K562 (cell line): ENCODE results near the gene DNAJC30. TPM values are rescaled to one million over a fixed set of nuclear protein-coding genes. Genes with fewer than 3 reads are reported as not detected.

Experiments
- ATAC-seq: fragments of 200-7000 bp; cut with Tn5 transposase; 3 replicates; pipeline ENCODE4 v1.9.1; 2020; ENCODE audit warnings: moderate library complexity
- BruUV-seq: library from RNA; stranded (reverse); fragments of 400-500 nt; replicated peaks from 2 replicates; lab custom pipeline; 2021; lab: Mats Ljungman, UMichigan
- CTCF ChIA-PET: fragments of 300-600 bp; formaldehyde crosslinking; extraction: SDS; loops from one replicate; lab custom pipeline; 2021; ENCODE audit warnings: low intra/inter-chr PET ratio; lab: Yijun Ruan, JAX
- POLR2A ChIA-PET: fragments of 300-600, 350-650 bp; sonication (Branson Sonifier 250); formaldehyde crosslinking; extraction: SDS; loops from one replicate; lab custom pipeline; 2021; ENCODE audit warnings: antibody characterized with exemption, inconsistent platforms; lab: Yijun Ruan, JAX
- DNase-seq, 4 experiments: peaks; one replicate each; pipeline versions ENCODE4 v3.0.0 to v3.0.0-alpha.2; 2011 to 2018; ENCODE audit warnings: low spot score in 3 of 4, mixed read lengths in 3 of 4; ENCODE audit errors: extremely low read depth in 1 of 4
- FAIRE-seq: peaks from 2 replicates; lab custom pipeline; 2011; peaks lifted over from hg19 to GRCh38; lab: Jason Lieb, UNC
- H2AFZ ChIP-seq: 2 replicates; pipeline ENCODE4 v1.6.0; 2011; ENCODE audit warnings: low read depth, low read length, control low read depth, inconsistent platforms
- H3K27ac ChIP-seq: fragments of 200-600 bp; 3 replicates; pipeline ENCODE4 v1.8.0; 2011; ENCODE audit warnings: low read depth, mild to moderate bottlenecking, control low read depth, inconsistent platforms, low read length, moderate library complexity, mixed read lengths; ENCODE audit errors: extremely low read depth
- H3K27me3 ChIP-seq, 2 experiments: fragments of 300-600 bp in 1 of 2; 2 replicates in 1 of 2; 3 replicates in 1 of 2; pipeline versions ENCODE4 v1.6.0 to v1.8.0; 2011; ENCODE audit warnings: inconsistent platforms in 2 of 2, low read length in 2 of 2, mild to moderate bottlenecking in 1 of 2, mixed read lengths in 1 of 2, moderate library complexity in 1 of 2; ENCODE audit not compliant: control insufficient read depth in 2 of 2, insufficient read depth in 2 of 2
- H3K36me3 ChIP-seq: fragments of 300-600 bp; 3 replicates; pipeline ENCODE4 v1.8.0; 2011; ENCODE audit warnings: mild to moderate bottlenecking, low read length, inconsistent platforms; ENCODE audit not compliant: control insufficient read depth, insufficient read depth
- H3K4me1 ChIP-seq, 2 experiments: fragments of 200-600 bp in 1 of 2; replicated peaks in 1 of 2; 2 replicates in 1 of 2; 3 replicates in 1 of 2; pipeline versions ENCODE4 v1.5.1 to v1.8.0; 2011; ENCODE audit warnings: inconsistent platforms in 2 of 2, low read length in 2 of 2, mild to moderate bottlenecking in 1 of 2, mixed read lengths in 1 of 2, moderate library complexity in 1 of 2; ENCODE audit not compliant: control insufficient read depth in 2 of 2, insufficient read depth in 2 of 2
- H3K4me2 ChIP-seq: 2 replicates; pipeline ENCODE4 v1.6.1; 2011; ENCODE audit warnings: low read length, control low read depth, inconsistent platforms, mixed read lengths; ENCODE audit not compliant: insufficient read depth
- H3K4me3 ChIP-seq: fragments of 200-600 bp; sonication (generic), shearing (Covaris generic); 2 replicates; pipeline ENCODE4 v1.5.1; 2016; ENCODE audit warnings: control low read depth, inconsistent platforms
- H3K79me2 ChIP-seq: fragments of 200-600 bp; 3 replicates; pipeline ENCODE4 v1.8.0; 2011; ENCODE audit warnings: low read length, inconsistent platforms; ENCODE audit not compliant: control insufficient read depth, insufficient read depth
- H3K9ac ChIP-seq, 2 experiments: 2 replicates each; pipeline versions ENCODE4 v1.6.0 to v1.6.1; 2011; ENCODE audit warnings: low read depth in 2 of 2, low read length in 2 of 2, control low read depth in 1 of 2, inconsistent platforms in 1 of 2, mild to moderate bottlenecking in 1 of 2, mixed read lengths in 1 of 2; ENCODE audit not compliant: insufficient read depth in 1 of 2
- H3K9me1 ChIP-seq: one replicate; pipeline ENCODE4 v1.6.0; 2011; ENCODE audit warnings: inconsistent platforms, mild to moderate bottlenecking, low read length, moderate library complexity; ENCODE audit not compliant: control insufficient read depth, insufficient read depth
- H3K9me3 ChIP-seq: replicated peaks from 2 replicates; pipeline ENCODE4 v1.5.1; 2011; ENCODE audit warnings: low read depth, low read length, inconsistent platforms; ENCODE audit not compliant: control insufficient read depth, insufficient read depth
- H4K20me1 ChIP-seq: replicated peaks from 2 replicates; pipeline ENCODE4 v1.6.1; 2011; ENCODE audit warnings: low read length, inconsistent platforms, mixed read lengths; ENCODE audit not compliant: control insufficient read depth, insufficient read depth
- ARID4B ChIP-seq: sonication (generic); formaldehyde crosslinking; IDR thresholded peaks from 2 replicates; pipeline ENCODE4 v1.8.0; 2022; ENCODE audit warnings: mild to moderate bottlenecking, missing genetic modification reagents
- CSDE1 ChIP-seq, 2 experiments: fragments of 450-650 bp; IDR thresholded peaks; 2 replicates each; pipeline ENCODE4 v1.6.1; 2016; ENCODE audit warnings: mild to moderate bottlenecking in 1 of 2
- DACH1 ChIP-seq: fragments of 450-650 bp; IDR thresholded peaks from 2 replicates; pipeline ENCODE4 v1.6.1; 2018; ENCODE audit not compliant: partially characterized antibody
- PRMT5 ChIP-seq: sonication (generic); formaldehyde crosslinking; IDR thresholded peaks from 2 replicates; pipeline ENCODE4 v1.5.0; 2020; ENCODE audit warnings: missing genetic modification reagents
- RAD21 ChIP-seq, 2 experiments: fragments of 250-450 bp in 1 of 2; fragments of 450-650 bp in 1 of 2; sonication (Bioruptor Pico) in 1 of 2; formaldehyde crosslinking in 1 of 2; IDR thresholded peaks in 1 of 2; conservative IDR thresholded peaks in 1 of 2; 2 replicates each; pipeline versions ENCODE4 v1.4.0 to v1.8.0; 2020 to 2022; ENCODE audit warnings: mild to moderate bottlenecking in 2 of 2, moderate library complexity in 1 of 2
- RNF219 ChIP-seq: fragments of 250-450 bp; sonication (Bioruptor Pico); IDR thresholded peaks from 2 replicates; pipeline ENCODE4 v1.5.0; 2022; ENCODE audit warnings: mild to moderate bottlenecking
- SP2 ChIP-seq: IDR thresholded peaks from 2 replicates; pipeline ENCODE4 v1.6.1; 2011; ENCODE audit warnings: mild to moderate bottlenecking, low read depth, low read length, moderate library complexity; ENCODE audit not compliant: poor library complexity, severe bottlenecking; ENCODE audit errors: extremely low read depth
- SPI1 ChIP-seq: IDR thresholded peaks from 2 replicates; pipeline ENCODE4 v1.6.1; 2011; ENCODE audit warnings: low read depth, low read length, control low read depth, borderline replicate concordance
- STAT6 ChIP-seq: sonication (generic); formaldehyde crosslinking; IDR thresholded peaks from 2 replicates; pipeline ENCODE4 v1.8.1; 2023; ENCODE audit warnings: mild to moderate bottlenecking, missing genetic modification reagents
- ZBTB9 ChIP-seq: fragments of 450-650 bp; formaldehyde crosslinking; IDR thresholded peaks from 2 replicates; pipeline ENCODE4 v1.4.0; 2020; ENCODE audit warnings: mild to moderate bottlenecking, moderate library complexity
- ZNF778 ChIP-seq: fragments of 450-650 bp; formaldehyde crosslinking; IDR thresholded peaks from 2 replicates; pipeline ENCODE4 v1.4.0; 2020; ENCODE audit warnings: mild to moderate bottlenecking, moderate library complexity
- WGBS: fragments of 100-300 bp; shearing (Covaris generic); methylation state at CpG from one replicate; pipeline ENCODE4 v1.1.6; 2016; ENCODE audit warnings: low coverage, mixed read lengths; ENCODE audit not compliant: insufficient coverage; ENCODE audit errors: missing lambda C conversion rate; 5-methylcytosine and 5-hydroxymethylcytosine counted together
- in situ Hi-C: fragments of 300-500 bp; cut with MboI; formaldehyde crosslinking; loops from 4 replicates; pipeline ENCODE4 v1.15.0; 2018; ENCODE audit warnings: inconsistent platforms, mixed read lengths
- intact Hi-C: fragments of 100-400 bp; cut with micrococcal nuclease; formaldehyde crosslinking; loops from 2 replicates; pipeline ENCODE4 v1.14.2; 2022
- polyA plus RNA-seq, 8 experiments: library from polyadenylated mRNA; depleted of rRNA in 4 of 8; stranded (reverse) in 5 of 8; unstranded in 3 of 8; fragments of >200 nt; fragmentation: Nextera tagmentation in 2 of 8; fragmentation: Illumina TruSeq in 1 of 8; extraction: Ambion mirVana in 2 of 8; extraction: Trizol in 1 of 8; gene quantifications; 2 replicates each; pipeline versions ENCODE4 v1.2.1 to v1.2.3, GENCODE V29; 2011 to 2014; ENCODE audit warnings: inconsistent platforms in 1 of 8, missing spikeins in 1 of 8
- total RNA-seq, 7 experiments: library from RNA; depleted of rRNA in 6 of 7; stranded (reverse); fragments of >200 nt in 6 of 7; fragmentation: Illumina TruSeq in 2 of 7; extraction: Trizol in 2 of 7; gene quantifications; 2 replicates each; pipeline versions ENCODE4 v1.2.1 to v1.2.3, GENCODE V29; 2011 to 2021; ENCODE audit warnings: low replicate concordance in 1 of 7

The DNAJC30 gene
- total and polyA plus RNA-seq, 9 of the 15 experiments (the other 6 are each of a cell fraction or from before 2014, with no cell fraction given) = 1.1 to 11.3 (median 4.6) TPM

- no peak overlapping the region for H3K4me2 ChIP-seq
- H3K4me3 ChIP-seq = no peak overlapping the region
- no peak overlapping the region for H2AFZ ChIP-seq
- ATAC-seq (no peak), FAIRE-seq (no peak), DNase-seq (no peak)
- no peaks in the 10 kb centered on the region for H3K9me1 ChIP-seq
- 84% methylated on average over 4 of the region's 4 CpGs for WGBS
- no TSS peak for BruUV-seq
- intact Hi-C loops = no loop called here
- H3K79me2 ChIP-seq = no peaks in the 10 kb centered on the region
- no peak overlapping the region for H3K27ac ChIP-seq
- no peaks in the 10 kb centered on the region for H3K9me3 ChIP-seq
- POLR2A ChIA-PET = interaction anchor here (0.6 to 2.2 kb wide), 8 partner anchors 9 to 163 kb away, joined by 3 to 12 read pairs (median 4); no protein-coding TSS in a partner anchor
- peaks cover 13% of the 10 kb centered on the region; the same call in 1 of the 2 replicates for H4K20me1 ChIP-seq
- no peak for TF ChIP-seq ZNF778
- TF ChIP-seq CSDE1 (IDR thresholded peaks at IDR 0.05) = no peak
- TF ChIP-seq SP2 = no peak
- TF ChIP-seq SPI1 = no peak
- no peak for TF ChIP-seq DACH1
- TF ChIP-seq ZBTB9 (CRISPR knock-in tag) = no peak
- TF ChIP-seq RNF219 (CRISPR knock-in tag) = no peak
- no peak for TF ChIP-seq PRMT5 (CRISPR knock-in tag)
- TF ChIP-seq STAT6 (CRISPR knock-in tag) = no peak
- no peak for TF ChIP-seq ARID4B
- no peak for TF ChIP-seq RAD21 (CRISPR knock-in tag; conservative IDR thresholded peaks at IDR 0.05 in 1 of 2, IDR thresholded peaks at IDR 0.05 in 1 of 2)
- in situ Hi-C loops = no loop called here
- no peak overlapping the region for H3K9ac ChIP-seq
- no peaks in the 10 kb centered on the region; a peak in 1 of 5 replicates for H3K27me3 ChIP-seq
- H3K36me3 ChIP-seq = peaks cover 90% of the 10 kb centered on the region
- CTCF ChIA-PET = interaction anchor here (0.7 kb wide), 1 partner anchor 159 kb away, joined by 3 read pairs; no protein-coding TSS in a partner anchor
- peaks cover 0 to 19% of the 10 kb centered on the region in 2 experiments; a peak in 1 of 5 replicates for H3K4me1 ChIP-seq
Measured at GRCh38 chr7:73696372-73696771, 13.1 kb upstream of the DNAJC30 start.
